AG04450 (cell line): ENCODE data around the gene ZNF92. TPM values are rescaled to one million over a fixed set of nuclear protein-coding genes. Genes with fewer than 3 reads are reported as not detected.
"Not testable (repeated sequence)": the region's sequence is repeated elsewhere in the genome, so short reads cannot be mapped to it uniquely, and the experiment has no call there.

ENCODE experiments used
- CTCF ChIA-PET: fragments of 300-600, 350-600 bp; formaldehyde crosslinking; extraction: SDS; loops from one replicate; lab custom pipeline; 2022; ENCODE audit warnings: antibody characterized with exemption, inconsistent platforms; lab: Charles Lee
- POLR2A ChIA-PET: fragments of 350-600 bp; formaldehyde crosslinking; extraction: SDS; loops from one replicate; lab custom pipeline; 2021; ENCODE audit warnings: antibody characterized with exemption, inconsistent platforms; lab: Yijun Ruan, JAX
- DNase-seq: peaks from one replicate; pipeline ENCODE4 v3.0.0-alpha.2; 2011; ENCODE audit warnings: low read depth, low spot score
- H3K27ac ChIP-seq: one replicate; pipeline ENCODE4 v1.5.1; 2012; ENCODE audit warnings: low read depth, low read length, control low read depth
- H3K27me3 ChIP-seq: one replicate; pipeline ENCODE4 v1.6.0; 2012; ENCODE audit warnings: low read length; ENCODE audit not compliant: control insufficient read depth, insufficient read depth
- H3K4me3 ChIP-seq: 2 replicates; pipeline ENCODE4 v1.5.1; 2011; ENCODE audit warnings: mild to moderate bottlenecking, low read depth, low read length, control low read depth
- H3K9me3 ChIP-seq: 2 replicates; pipeline ENCODE4 v1.5.1; 2012; ENCODE audit warnings: low read length; ENCODE audit not compliant: control insufficient read depth, insufficient read depth
- CTCF ChIP-seq: IDR thresholded peaks from 2 replicates; pipeline ENCODE4 v1.5.1; 2011; ENCODE audit warnings: low read depth, low read length, control low read depth, inconsistent platforms
- polyA plus RNA-seq: library from polyadenylated mRNA; depleted of rRNA; stranded (reverse); fragments of >200 nt; gene quantifications from 2 replicates; pipeline ENCODE4 v1.2.3, GENCODE V29; 2011

ZNF92 gene
- polyA plus RNA-seq, 1 experiment, result 4.8 TPM

GRCh38 chr7:65411249-65411648, 37.6 kb downstream of the ZNF92 start:
- Histone ChIP-seq H3K9me3 (no peaks in the 10 kb centered on the region; the same call in none of the 2 replicates), H3K4me3 (no peak overlapping the region), H3K27ac (no peak overlapping the region), H3K27me3 (no peaks in the 10 kb centered on the region)
- no peak for TF ChIP-seq CTCF
- CTCF ChIA-PET, result no interaction called here
- POLR2A ChIA-PET, result no interaction called here
- no peak for DNase-seq

- H3K9me3 ChIP-seq, result no peaks in the 10 kb centered on the region
- no peak overlapping the region for H3K4me3 ChIP-seq
- H3K27me3 ChIP-seq, result no peaks in the 10 kb centered on the region
- TF ChIP-seq CTCF, result no peak
- no peak for DNase-seq
- H3K27ac ChIP-seq, result no peak overlapping the region
- ChIA-PET CTCF (no interaction called here), POLR2A (no interaction called here)
These were observed 49.0 kb downstream of the ZNF92 start for GRCh38 chr7:65422670-65423069.

GRCh38 chr7:65423286-65423685, 49.6 kb downstream of the ZNF92 start:
- POLR2A ChIA-PET, H3K4me3 ChIP-seq, H3K9me3 ChIP-seq, H3K27me3 ChIP-seq, CTCF ChIA-PET, H3K27ac ChIP-seq, DNase-seq: not testable (repeated sequence)

GRCh38 chr7:65429642-65430343, 56.1 kb downstream of the ZNF92 start:
- Histone ChIP-seq H3K27ac (no peak overlapping the region), H3K27me3 (no peaks in the 10 kb centered on the region), H3K9me3 (no peaks in the 10 kb centered on the region; the same call in 1 of the 2 replicates), H3K4me3 (no peak overlapping the region)
- no peak for TF ChIP-seq CTCF
- DNase-seq, result no peak
- ChIA-PET CTCF (no interaction called here), POLR2A (no interaction called here)

- Histone ChIP-seq H3K4me3 (no peak overlapping the region), H3K9me3 (no peaks in the 10 kb centered on the region; the same call in 1 of the 2 replicates), H3K27ac (no peak overlapping the region), H3K27me3 (no peaks in the 10 kb centered on the region)
- ChIA-PET POLR2A (no interaction called here), CTCF (no interaction called here)
- no peak for TF ChIP-seq CTCF
- DNase-seq, result no peak
These were observed 56.9 kb downstream of the ZNF92 start for GRCh38 chr7:65430344-65431186.
